OCI-LY7 (cell line): ENCODE measurements around the gene TUBB8. TPM values are rescaled to one million over a fixed set of nuclear protein-coding genes. Genes with fewer than 3 reads are reported as not detected.

Experiments
- Bru-seq: library from RNA; stranded (reverse); fragments of 400-500 nt; gene quantifications from one replicate; lab custom pipeline; 2021; lab: Mats Ljungman, UMichigan
- BruChase-seq, 2 experiments: library from RNA; stranded (reverse); fragments of 400-500 nt; gene quantifications; one replicate each; lab custom pipeline; 2021; lab: Mats Ljungman, UMichigan
- BruUV-seq: library from RNA; stranded (reverse); fragments of 400-500 nt; replicated peaks from 2 replicates; lab custom pipeline; 2021; lab: Mats Ljungman, UMichigan
- CTCF ChIA-PET: fragments of 300-600 bp; sonication (Branson Sonifier 250); formaldehyde crosslinking; loops from one replicate; lab custom pipeline; 2022; ENCODE audit warnings: antibody characterized with exemption; ENCODE audit not compliant: unreplicated experiment; lab: Charles Lee
- POLR2A ChIA-PET: fragments of 300-600 bp; sonication (Branson Sonifier 250); formaldehyde crosslinking; loops from one replicate; lab custom pipeline; 2022; ENCODE audit warnings: antibody characterized with exemption; lab: Charles Lee
- DNase-seq: peaks from one replicate; pipeline ENCODE4 v3.0.0-alpha.2; 2015; ENCODE audit warnings: low spot score
- H2AFZ ChIP-seq: fragments of 200-600 bp; sonication (generic), shearing (Covaris generic); 2 replicates; pipeline ENCODE4 v1.6.1; 2014; ENCODE audit warnings: mild to moderate bottlenecking, antibody characterized with exemption, low read length, moderate library complexity
- H3K27ac ChIP-seq: fragments of 200-600 bp; sonication (generic); 2 replicates; pipeline ENCODE4 v1.5.1; 2014; ENCODE audit warnings: mixed run types, low read depth, mild to moderate bottlenecking, moderate library complexity, low read length, inconsistent platforms; ENCODE audit not compliant: poor library complexity, severe bottlenecking
- H3K36me3 ChIP-seq: fragments of 200-600 bp; sonication (generic); 2 replicates; pipeline ENCODE4 v1.6.1; 2014; ENCODE audit warnings: mild to moderate bottlenecking, antibody characterized with exemption, low read length, moderate library complexity, mixed read lengths; ENCODE audit not compliant: insufficient read depth
- H3K4me1 ChIP-seq: fragments of 200-600 bp; sonication (generic); 2 replicates; pipeline ENCODE4 v1.5.1; 2014; ENCODE audit warnings: mild to moderate bottlenecking, low read length; ENCODE audit not compliant: insufficient read depth, poor library complexity, severe bottlenecking
- H3K4me2 ChIP-seq: fragments of 200-600 bp; sonication (generic); 2 replicates; pipeline ENCODE4 v1.6.1; 2014; ENCODE audit warnings: mild to moderate bottlenecking, low read length
- H3K4me3 ChIP-seq: fragments of 200-600 bp; sonication (generic); 2 replicates; pipeline ENCODE4 v1.5.1; 2014; ENCODE audit warnings: mild to moderate bottlenecking, low read depth, low read length; ENCODE audit not compliant: poor library complexity, severe bottlenecking
- H3K79me2 ChIP-seq: fragments of 200-600 bp; sonication (generic); 2 replicates; pipeline ENCODE4 v1.6.1; 2016; ENCODE audit warnings: low read depth, mild to moderate bottlenecking, low read length, moderate library complexity, mixed read lengths; ENCODE audit not compliant: insufficient read depth
- H3K9me2 ChIP-seq: fragments of 200-600 bp; sonication (generic); 2 replicates; pipeline ENCODE4 v1.6.1; 2016; ENCODE audit warnings: mild to moderate bottlenecking, low read length, mixed read lengths; ENCODE audit not compliant: insufficient read depth
- H3K9me3 ChIP-seq: fragments of 200-600 bp; sonication (generic); 2 replicates; pipeline ENCODE4 v1.6.1; 2014; ENCODE audit warnings: mild to moderate bottlenecking, mixed run types, low read length, mixed read lengths
- H4K20me1 ChIP-seq: fragments of 200-600 bp; sonication (generic); 2 replicates; pipeline ENCODE4 v1.6.1; 2014; ENCODE audit warnings: mild to moderate bottlenecking, antibody characterized with exemption, low read length, moderate library complexity, mixed read lengths; ENCODE audit not compliant: insufficient read depth
- EZH2phosphoT487 ChIP-seq: fragments of 200-600 bp; sonication (generic); IDR thresholded peaks from 2 replicates; pipeline ENCODE4 v1.6.1; 2018; ENCODE audit warnings: low read depth, borderline replicate concordance, mild to moderate bottlenecking, mixed run types, antibody characterized with exemption, low read length, moderate library complexity, mixed read lengths
- intact Hi-C: fragments of 100-400 bp; cut with micrococcal nuclease; formaldehyde crosslinking; loops from one replicate; pipeline ENCODE4 v1.10.0; 2022; ENCODE audit not compliant: unreplicated experiment
- long read RNA-seq: library from polyadenylated mRNA; stranded (forward); transcript quantifications from one replicate; pipeline ENCODE4 v2.0.0, GENCODE V29; 2022
- total RNA-seq, 2 experiments: library from RNA; depleted of rRNA in 1 of 2; stranded (reverse); fragments of >200 nt in 1 of 2; shearing (Covaris generic) in 1 of 2; gene quantifications; 2 replicates each; pipeline ENCODE4 v1.2.3, GENCODE V29; 2014 to 2022
- TF ChIP-seq, protein P1 (sequence below): fragments of 200-600 bp; sonication (generic); conservative IDR thresholded peaks from 2 replicates; pipeline ENCODE4 v1.5.1; 2014; ENCODE audit warnings: mild to moderate bottlenecking, antibody characterized with exemption, low read length, moderate library complexity, mixed read lengths

The TUBB8 gene
- total RNA-seq (2014; rRNA removed; shearing (Covaris generic)) = not detected in 2 replicates
- not detected in 2 replicates for total RNA-seq (2022)
- Bru-seq, nascent RNA = not detected
- BruChase-seq, experiment 1, labeled RNA remaining after a 6-hour chase = percentile 5 among the genes with signal in this experiment
- not detected for BruChase-seq, experiment 2, labeled RNA remaining after a 2-hour chase
- long read RNA-seq = 0 reads

DNA sequence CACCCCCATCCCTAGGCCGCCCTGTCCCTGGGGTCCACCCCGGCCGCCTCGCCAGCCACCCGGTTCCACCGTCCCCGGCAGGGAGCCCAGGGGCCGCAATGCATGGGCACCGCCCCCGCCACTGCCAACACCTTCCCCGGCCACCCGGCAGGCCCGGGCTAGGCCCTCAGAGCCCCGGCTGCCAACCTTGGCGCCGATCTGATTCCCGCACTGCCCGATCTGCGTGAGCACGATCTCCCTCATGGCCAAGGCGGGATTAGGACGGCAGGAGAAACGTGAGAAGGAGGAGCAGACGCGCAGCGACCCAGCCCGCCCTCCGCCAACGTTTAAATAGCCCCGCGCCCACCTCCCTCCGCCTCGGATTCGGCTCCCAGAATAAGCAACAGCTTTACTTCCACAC lies at the start of gene TUBB8:
Gene TUBB8, minus strand, starts transcription at position 301 of the 400 bp plus-strand sequence. Its CDS starts 58 bp downstream, at position 243.
- H3K4me3 ChIP-seq = no peak within 1 kb of the TSS
- no TSS peak for BruUV-seq
- H3K9me3 ChIP-seq = no peaks in the 10 kb centered on the region
- TF ChIP-seq, protein P1, sequence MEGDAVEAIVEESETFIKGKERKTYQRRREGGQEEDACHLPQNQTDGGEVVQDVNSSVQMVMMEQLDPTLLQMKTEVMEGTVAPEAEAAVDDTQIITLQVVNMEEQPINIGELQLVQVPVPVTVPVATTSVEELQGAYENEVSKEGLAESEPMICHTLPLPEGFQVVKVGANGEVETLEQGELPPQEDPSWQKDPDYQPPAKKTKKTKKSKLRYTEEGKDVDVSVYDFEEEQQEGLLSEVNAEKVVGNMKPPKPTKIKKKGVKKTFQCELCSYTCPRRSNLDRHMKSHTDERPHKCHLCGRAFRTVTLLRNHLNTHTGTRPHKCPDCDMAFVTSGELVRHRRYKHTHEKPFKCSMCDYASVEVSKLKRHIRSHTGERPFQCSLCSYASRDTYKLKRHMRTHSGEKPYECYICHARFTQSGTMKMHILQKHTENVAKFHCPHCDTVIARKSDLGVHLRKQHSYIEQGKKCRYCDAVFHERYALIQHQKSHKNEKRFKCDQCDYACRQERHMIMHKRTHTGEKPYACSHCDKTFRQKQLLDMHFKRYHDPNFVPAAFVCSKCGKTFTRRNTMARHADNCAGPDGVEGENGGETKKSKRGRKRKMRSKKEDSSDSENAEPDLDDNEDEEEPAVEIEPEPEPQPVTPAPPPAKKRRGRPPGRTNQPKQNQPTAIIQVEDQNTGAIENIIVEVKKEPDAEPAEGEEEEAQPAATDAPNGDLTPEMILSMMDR = no peak
- no peak for TF ChIP-seq EZH2phosphoT487
- H3K4me2 ChIP-seq = no peak within 1 kb of the TSS
- H3K79me2 ChIP-seq = no peaks in the 10 kb centered on the region
- H2AFZ ChIP-seq = no peak within 1 kb of the TSS
- ChIA-PET POLR2A (no interaction called here), CTCF (no interaction called here)
- H4K20me1 ChIP-seq = no peaks in the 10 kb centered on the region
- no peaks in the 10 kb centered on the region for H3K4me1 ChIP-seq
- no peaks in the 10 kb centered on the region for H3K36me3 ChIP-seq
- H3K9me2 ChIP-seq = no peaks in the 10 kb centered on the region
- intact Hi-C loops = no loop called here
- no peak for DNase-seq
- no peak within 1 kb of the TSS for H3K27ac ChIP-seq

DNA sequence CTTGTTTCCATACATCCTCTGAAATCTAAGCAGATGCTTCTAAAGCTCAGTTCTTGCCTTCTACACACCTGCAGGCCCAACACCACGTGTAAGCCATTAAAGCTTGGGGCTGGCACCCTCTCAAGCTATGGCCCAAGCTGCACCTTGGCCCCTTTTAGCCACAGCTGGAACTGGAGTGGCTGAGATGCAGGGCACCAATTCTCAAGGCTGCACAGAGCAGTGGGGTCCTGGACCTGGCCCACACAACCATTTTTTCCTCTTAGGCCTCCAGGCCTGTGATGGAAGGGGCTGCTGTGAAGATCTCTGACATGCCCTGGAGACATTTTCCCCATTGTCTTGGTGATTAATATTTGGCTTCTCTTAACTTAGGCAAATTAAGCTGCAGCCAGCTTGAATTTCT lies 47.4 kb upstream of the TUBB8 start:
- no peak for TF ChIP-seq EZH2phosphoT487
- TF ChIP-seq, protein P1 = no peak
- Histone ChIP-seq H3K4me3 (no peak overlapping the region), H3K9me3 (peaks cover 5% of the 10 kb centered on the region; the same call in 1 of the 2 replicates), H4K20me1 (no peaks in the 10 kb centered on the region), H3K79me2 (no peaks in the 10 kb centered on the region), H3K9me2 (no peaks in the 10 kb centered on the region), H3K27ac (no peak overlapping the region), H3K4me1 (no peaks in the 10 kb centered on the region), H3K36me3 (no peaks in the 10 kb centered on the region), H2AFZ (no peak overlapping the region), H3K4me2 (no peak overlapping the region)
- POLR2A ChIA-PET = no interaction called here
- no peak for DNase-seq
- no TSS peak for BruUV-seq
- CTCF ChIA-PET = no interaction called here
- intact Hi-C loops = no loop called here

DNA sequence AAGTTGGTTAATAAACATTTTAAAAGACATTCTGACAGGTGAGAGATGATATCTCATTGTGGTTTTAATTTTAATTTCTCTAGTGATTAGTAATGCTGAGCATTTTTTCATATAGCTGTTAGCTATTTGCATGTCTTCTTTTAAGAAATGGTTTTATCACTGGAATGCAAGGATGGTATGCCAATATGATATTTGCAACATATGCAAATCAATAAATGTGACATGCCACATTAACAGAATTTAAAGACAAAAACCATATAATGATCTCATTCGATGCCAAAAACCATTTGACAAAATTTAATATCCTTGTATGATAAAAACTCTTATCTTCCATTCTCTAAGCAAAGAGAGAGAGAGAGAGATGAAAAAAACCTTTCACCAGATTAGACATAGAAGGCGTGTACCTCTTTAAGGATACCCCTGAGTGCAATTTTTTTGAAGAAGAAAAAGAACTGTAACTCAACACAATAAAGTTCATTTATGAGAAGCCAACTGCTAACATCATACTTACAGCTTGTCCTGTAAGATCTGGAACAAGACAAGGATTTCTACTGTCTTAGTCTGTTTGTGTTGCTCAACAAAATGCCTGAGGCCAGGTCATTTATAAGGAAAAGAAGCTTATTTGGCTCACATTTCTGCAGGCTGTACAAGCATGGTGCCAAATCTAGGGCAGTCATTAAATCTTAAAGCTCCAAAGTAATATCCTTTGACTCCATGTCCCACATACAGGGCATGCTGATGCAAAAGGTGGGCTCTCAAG lies 46.4 kb upstream of the TUBB8 start:
- CTCF ChIA-PET = no interaction called here
- POLR2A ChIA-PET = no interaction called here
- no peaks in the 10 kb centered on the region for H4K20me1 ChIP-seq
- TF ChIP-seq, protein P1 = no peak
- TF ChIP-seq EZH2phosphoT487 = no peak
- H3K4me2 ChIP-seq = no peak overlapping the region
- H3K4me1 ChIP-seq = no peaks in the 10 kb centered on the region
- H3K79me2 ChIP-seq = no peaks in the 10 kb centered on the region
- no TSS peak for BruUV-seq
- no peaks in the 10 kb centered on the region for H3K9me2 ChIP-seq
- peaks cover 5% of the 10 kb centered on the region; the same call in 1 of the 2 replicates for H3K9me3 ChIP-seq
- intact Hi-C loops = no loop called here
- DNase-seq = no peak
- H2AFZ ChIP-seq = no peak overlapping the region
- H3K36me3 ChIP-seq = no peaks in the 10 kb centered on the region
- no peak overlapping the region for H3K27ac ChIP-seq
- no peak overlapping the region for H3K4me3 ChIP-seq
